H9 (cell line): ENCODE results near the gene RNF17. TPM values are rescaled to one million over a fixed set of nuclear protein-coding genes. Genes with fewer than 3 reads are reported as not detected.

Source experiments
- DNase-seq: peaks from one replicate; pipeline ENCODE4 v3.0.0-alpha.2; 2017
- H2AFZ ChIP-seq: one replicate; pipeline ENCODE4 v1.6.1; 2013; ENCODE audit warnings: mild to moderate bottlenecking, low read length, control low read depth, moderate library complexity
- H2AK5ac ChIP-seq: 2 replicates; pipeline ENCODE4 v1.6.1; 2013; ENCODE audit warnings: low read length, control low read depth, mixed read lengths; ENCODE audit not compliant: insufficient read length
- H2BK120ac ChIP-seq: one replicate; pipeline ENCODE4 v1.6.1; 2013; ENCODE audit warnings: low read depth, mild to moderate bottlenecking, low read length, control low read depth, inconsistent platforms; ENCODE audit not compliant: poor library complexity, severe bottlenecking
- H2BK12ac ChIP-seq: 2 replicates; pipeline ENCODE4 v1.6.1; 2013; ENCODE audit warnings: low read length, control low read depth, mixed read lengths, low read depth; ENCODE audit not compliant: insufficient read length
- H2BK15ac ChIP-seq: 2 replicates; pipeline ENCODE4 v1.6.1; 2013; ENCODE audit warnings: low read depth, low read length, control low read depth
- H2BK20ac ChIP-seq: one replicate; pipeline ENCODE4 v1.6.1; 2013; ENCODE audit warnings: low read depth, mild to moderate bottlenecking, low read length, control low read depth, inconsistent platforms; ENCODE audit not compliant: poor library complexity, severe bottlenecking
- H2BK5ac ChIP-seq: 2 replicates; pipeline ENCODE4 v1.6.1; 2013; ENCODE audit warnings: low read length, control low read depth, mixed read lengths; ENCODE audit not compliant: insufficient read length
- H3K14ac ChIP-seq: 2 replicates; pipeline ENCODE4 v1.6.1; 2013; ENCODE audit warnings: low read length, control low read depth; ENCODE audit not compliant: insufficient read depth
- H3K18ac ChIP-seq: 2 replicates; pipeline ENCODE4 v1.6.1; 2013; ENCODE audit warnings: low read depth, mild to moderate bottlenecking, mixed read lengths, low read length, control low read depth; ENCODE audit not compliant: insufficient read length
- H3K23ac ChIP-seq: 2 replicates; pipeline ENCODE4 v1.6.1; 2013; ENCODE audit warnings: low read length, control low read depth, mixed read lengths, low read depth; ENCODE audit not compliant: insufficient read length
- H3K23me2 ChIP-seq: 2 replicates; pipeline ENCODE4 v1.6.1; 2013; ENCODE audit warnings: low read depth, mild to moderate bottlenecking, mixed read lengths, low read length, control low read depth; ENCODE audit not compliant: insufficient read length, poor library complexity, severe bottlenecking
- H3K27ac ChIP-seq: 2 replicates; pipeline ENCODE4 v1.5.1; 2013; ENCODE audit warnings: low read length, control low read depth, mixed read lengths, low read depth; ENCODE audit not compliant: insufficient read length
- H3K27me3 ChIP-seq: 2 replicates; pipeline ENCODE4 v1.6.1; 2013; ENCODE audit warnings: low read length, control low read depth, inconsistent platforms; ENCODE audit not compliant: insufficient read depth
- H3K4ac ChIP-seq: 2 replicates; pipeline ENCODE4 v1.6.1; 2013; ENCODE audit warnings: low read depth, mild to moderate bottlenecking, control low read depth, inconsistent platforms, low read length, moderate library complexity
- H3K4me1 ChIP-seq: 2 replicates; pipeline ENCODE4 v1.6.1; 2013; ENCODE audit warnings: low read length, control low read depth, inconsistent platforms; ENCODE audit not compliant: insufficient read depth
- H3K4me2 ChIP-seq: 2 replicates; pipeline ENCODE4 v1.6.1; 2013; ENCODE audit warnings: low read length, control low read depth, mixed read lengths; ENCODE audit not compliant: insufficient read length, insufficient read depth
- H3K56ac ChIP-seq: 2 replicates; pipeline ENCODE4 v1.6.1; 2013; ENCODE audit warnings: low read depth, mild to moderate bottlenecking, mixed read lengths, low read length, control low read depth; ENCODE audit not compliant: insufficient read length
- H3K79me1 ChIP-seq: 2 replicates; pipeline ENCODE4 v1.6.1; 2013; ENCODE audit warnings: low read depth, mild to moderate bottlenecking, moderate library complexity, low read length, control low read depth, inconsistent platforms; ENCODE audit not compliant: insufficient read depth, poor library complexity, severe bottlenecking
- H3K79me2 ChIP-seq: 2 replicates; pipeline ENCODE4 v1.6.1; 2013; ENCODE audit warnings: low read length, control low read depth, inconsistent platforms; ENCODE audit not compliant: insufficient read depth
- H3K9ac ChIP-seq: 2 replicates; pipeline ENCODE4 v1.6.1; 2013; ENCODE audit warnings: low read length, control low read depth, mixed read lengths; ENCODE audit not compliant: insufficient read length; ENCODE audit errors: extremely low read depth
- H3K9me3 ChIP-seq: one replicate; pipeline ENCODE4 v1.6.1; 2013; ENCODE audit warnings: low read depth, low read length, inconsistent platforms; ENCODE audit not compliant: control insufficient read depth
- H3T11ph ChIP-seq: one replicate; pipeline ENCODE4 v1.6.1; 2013; ENCODE audit warnings: mild to moderate bottlenecking, low read length, control low read depth, inconsistent platforms
- H4K20me1 ChIP-seq: one replicate; pipeline ENCODE4 v1.6.1; 2013; ENCODE audit not compliant: control insufficient read depth, insufficient read length, insufficient read depth
- H4K5ac ChIP-seq: 2 replicates; pipeline ENCODE4 v1.6.1; 2013; ENCODE audit warnings: low read depth, mild to moderate bottlenecking, mixed read lengths, low read length, control low read depth; ENCODE audit not compliant: insufficient read length
- H4K8ac ChIP-seq: replicated peaks from 2 replicates; pipeline ENCODE4 v1.6.1; 2013; ENCODE audit warnings: low read length, control low read depth, mixed read lengths, low read depth; ENCODE audit not compliant: insufficient read length
- H4K91ac ChIP-seq: 2 replicates; pipeline ENCODE4 v1.6.1; 2013; ENCODE audit warnings: low read depth, mild to moderate bottlenecking, moderate library complexity, mixed read lengths, low read length, control low read depth; ENCODE audit not compliant: insufficient read length
- H3K27ac Mint-ChIP-seq, 3 experiments: 2 replicates in 2 of 3; 3 replicates in 1 of 3; pipeline ENCODE4 v1.8.0; 2020 to 2021; ENCODE audit warnings: mixed read lengths in 3 of 3, mild to moderate bottlenecking in 1 of 3, moderate library complexity in 1 of 3
- H3K27me3 Mint-ChIP-seq: 2 replicates; pipeline ENCODE4 v1.8.0; 2021; ENCODE audit warnings: low read depth, mild to moderate bottlenecking, moderate library complexity, mixed read lengths
- H3K36me3 Mint-ChIP-seq, 3 experiments: 2 replicates in 2 of 3; 3 replicates in 1 of 3; pipeline ENCODE4 v1.8.0; 2020 to 2021; ENCODE audit warnings: low read depth in 3 of 3, mixed read lengths in 3 of 3; ENCODE audit not compliant: insufficient read depth in 1 of 3
- H3K4me1 Mint-ChIP-seq, 2 experiments: 2 replicates each; pipeline ENCODE4 v1.8.0; 2020; ENCODE audit warnings: mixed read lengths in 2 of 2
- H3K4me3 Mint-ChIP-seq, 2 experiments: 2 replicates in 1 of 2; 3 replicates in 1 of 2; pipeline ENCODE4 v1.8.0; 2020 to 2021; ENCODE audit warnings: mild to moderate bottlenecking in 2 of 2, mixed read lengths in 2 of 2, moderate library complexity in 1 of 2
- H3K9me3 Mint-ChIP-seq, 2 experiments: 2 replicates in 1 of 2; 3 replicates in 1 of 2; pipeline ENCODE4 v1.8.0; 2020; ENCODE audit warnings: mild to moderate bottlenecking in 2 of 2, mixed read lengths in 2 of 2, moderate library complexity in 1 of 2
- CTCF ChIP-seq: fragments of 200-600 bp; sonication (generic); conservative IDR thresholded peaks from 3 replicates; pipeline ENCODE4 v1.8.0; 2021; ENCODE audit warnings: antibody characterized with exemption, mild to moderate bottlenecking
- WGBS: extraction: QIAGEN DNeasy Blood & Tissue Kit; methylation state at CpG from one replicate; pipeline ENCODE4 v1.1.7; 2013; ENCODE audit warnings: missing lambda C conversion rate, low lambda C conversion rate, mixed read lengths; ENCODE audit not compliant: insufficient read length; ENCODE audit errors: extremely low coverage; 5-methylcytosine and 5-hydroxymethylcytosine counted together
- total RNA-seq: library from RNA; stranded (reverse); gene quantifications from 2 replicates; pipeline ENCODE4 v1.2.1, GENCODE V29; 2021

Gene RNF17
- total RNA-seq, 1 experiment from 2014 or later: not detected

GRCh38 chr13:24894972-24895300, 131.0 kb downstream of the RNF17 start:
- Mint-ChIP-seq H3K9me3 (no peaks in the 10 kb centered on the region), H3K4me1 (peaks cover 0 to 2% of the 10 kb centered on the region in 2 experiments; a peak in 1 of 4 replicates), H3K4me3 (no peak overlapping the region), H3K27ac (no peak overlapping the region), H3K36me3 (peaks cover 35 to 75% (median 59%) of the 10 kb centered on the region in 3 experiments; a peak in 6 of 7 replicates), H3K27me3 (no peaks in the 10 kb centered on the region)
- Histone ChIP-seq H3T11ph (no peak overlapping the region), H4K20me1 (no peaks in the 10 kb centered on the region), H4K91ac (no peak overlapping the region), H3K9ac (no peak overlapping the region), H3K14ac (no peak overlapping the region), H3K9me3 (no peaks in the 10 kb centered on the region), H2BK12ac (no peak overlapping the region), H2BK5ac (no peak overlapping the region), H3K4ac (no peak overlapping the region), H3K18ac (no peak overlapping the region), H3K56ac (no peak overlapping the region), H2BK15ac (no peak overlapping the region), H3K79me2 (no peaks in the 10 kb centered on the region), H3K4me1 (no peaks in the 10 kb centered on the region), H3K27ac (no peak overlapping the region), H2AFZ (no peak overlapping the region), H3K23me2 (no peaks in the 10 kb centered on the region), H2BK20ac (no peak overlapping the region), H3K4me2 (no peak overlapping the region), H2AK5ac (no peak overlapping the region), H3K27me3 (no peaks in the 10 kb centered on the region), H4K8ac (no peak overlapping the region), H3K79me1 (peaks cover 3% of the 10 kb centered on the region), H4K5ac (no peak overlapping the region), H3K23ac (no peak overlapping the region), H2BK120ac (no peak overlapping the region)
- TF ChIP-seq CTCF: no peak
- peak; percentile 41 for DNase-seq
- no CpG with 5 or more reads among the region's 28 CpGs for WGBS
